Measurements from ENCODE around the gene PARM1.
A peak's percentile ranks its signal among the peaks of the same experiment; 100 is the strongest.
"Not testable (repeated sequence)": the region's sequence is repeated elsewhere in the genome, so short reads cannot be mapped to it uniquely, and the experiment has no call there.

PARM1 gene

GRCh38 chr4:74969507-74970474 lies 36.9 kb downstream of the PARM1 start:
- Histone ChIP-seq H3K27ac (no peak overlapping the region), H3K27me3 (peaks cover 0 to 31% (median 0%) of the 10 kb centered on the region in 11 experiments; a peak in 5 of 22 replicates), H3K36me3 (no peaks in the 10 kb centered on the region), H3K4me2 (peak overlapping the region in 2 of 11 experiments; percentile 48 to 52; a peak in 2 of 22 replicates), H3K4me1 (peaks cover 0 to 28% (median 3%) of the 10 kb centered on the region in 10 experiments; a peak in 10 of 20 replicates), H4K20me1 (no peaks in the 10 kb centered on the region; a peak in 1 of 22 replicates), H3K9ac (no peak overlapping the region), H3K9me3 (replicated peaks in 1 of 11) (no peaks in the 10 kb centered on the region), H3K4me3 (no peak overlapping the region)
- TF ChIP-seq Cebpa-rat (IDR thresholded peaks at IDR 0.05), result no peak

- Histone ChIP-seq H3K9ac (no peak overlapping the region), H3K4me2 (no peak overlapping the region), H4K20me1 (no peaks in the 10 kb centered on the region; a peak in 1 of 22 replicates), H3K36me3 (no peaks in the 10 kb centered on the region), H3K4me3 (no peak overlapping the region), H3K9me3 (replicated peaks in 1 of 11) (no peaks in the 10 kb centered on the region), H3K27me3 (peaks cover 0 to 31% (median 0%) of the 10 kb centered on the region in 11 experiments; a peak in 5 of 22 replicates), H3K4me1 (peaks cover 0 to 28% (median 3%) of the 10 kb centered on the region in 10 experiments; a peak in 10 of 20 replicates), H3K27ac (no peak overlapping the region)
- TF ChIP-seq Cebpa-rat (IDR thresholded peaks at IDR 0.05), result no peak
Measured at GRCh38 chr4:74970577-74970976, 37.7 kb downstream of the PARM1 start.

- no peak for TF ChIP-seq Cebpa-rat (IDR thresholded peaks at IDR 0.05)
- H3K4me2 ChIP-seq, result no peak overlapping the region
- no peak overlapping the region for H3K4me3 ChIP-seq
- H3K9me3 ChIP-seq (replicated peaks in 1 of 11), result peaks cover 0 to 12% (median 6%) of the 10 kb centered on the region in 11 experiments; a peak in 12 of 22 replicates
- no peak overlapping the region for H3K27ac ChIP-seq
- H3K27me3 ChIP-seq, result peaks cover 0 to 31% (median 0%) of the 10 kb centered on the region in 11 experiments; a peak in 5 of 22 replicates
- no peaks in the 10 kb centered on the region for H4K20me1 ChIP-seq
- no peak overlapping the region for H3K9ac ChIP-seq
- H3K36me3 ChIP-seq, result no peaks in the 10 kb centered on the region
- H3K4me1 ChIP-seq, result peaks cover 0 to 22% (median 3%) of the 10 kb centered on the region in 10 experiments; a peak in 10 of 20 replicates
Measured at GRCh38 chr4:74971862-74972261, 38.9 kb downstream of the PARM1 start.

- Histone ChIP-seq H3K4me1 (no peaks in the 10 kb centered on the region), H3K9ac (no peak overlapping the region), H3K9me3 (replicated peaks in 1 of 11) (peaks cover 18 to 42% (median 29%) of the 10 kb centered on the region in 11 experiments; a peak in 21 of 22 replicates), H3K36me3 (no peaks in the 10 kb centered on the region), H3K4me3 (no peak overlapping the region), H4K20me1 (no peaks in the 10 kb centered on the region), H3K4me2 (no peak overlapping the region), H3K27me3 (peaks cover 0 to 21% (median 0%) of the 10 kb centered on the region in 11 experiments; a peak in 4 of 22 replicates), H3K27ac (no peak overlapping the region)
- no peak for TF ChIP-seq Cebpa-rat (IDR thresholded peaks at IDR 0.05)
Measured at GRCh38 chr4:74975082-74975481, 42.2 kb downstream of the PARM1 start.

- Histone ChIP-seq H3K4me3 (no peak overlapping the region), H3K9ac (no peak overlapping the region), H4K20me1 (no peaks in the 10 kb centered on the region), H3K9me3 (replicated peaks in 1 of 11) (peaks cover 18 to 42% (median 29%) of the 10 kb centered on the region in 11 experiments; a peak in 21 of 22 replicates), H3K4me1 (no peaks in the 10 kb centered on the region), H3K27ac (no peak overlapping the region), H3K36me3 (no peaks in the 10 kb centered on the region), H3K27me3 (peaks cover 0 to 17% (median 0%) of the 10 kb centered on the region in 11 experiments; a peak in 3 of 22 replicates), H3K4me2 (no peak overlapping the region)
- no peak for TF ChIP-seq Cebpa-rat (IDR thresholded peaks at IDR 0.05)
Measured at GRCh38 chr4:74975848-74976824, 43.2 kb downstream of the PARM1 start.

- no peak for TF ChIP-seq Cebpa-rat (IDR thresholded peaks at IDR 0.05)
- no peak overlapping the region for H3K9ac ChIP-seq
- H3K36me3 ChIP-seq, result no peaks in the 10 kb centered on the region
- H3K27me3 ChIP-seq, result no peaks in the 10 kb centered on the region
- H3K4me2 ChIP-seq, result no peak overlapping the region
- H4K20me1 ChIP-seq, result no peaks in the 10 kb centered on the region
- peaks cover 11 to 23% (median 17%) of the 10 kb centered on the region in 11 experiments; a peak in 21 of 22 replicates for H3K9me3 ChIP-seq (replicated peaks in 1 of 11)
- H3K4me1 ChIP-seq, result no peaks in the 10 kb centered on the region
- H3K4me3 ChIP-seq, result no peak overlapping the region
- no peak overlapping the region for H3K27ac ChIP-seq
Measured at GRCh38 chr4:74982546-74983252, 49.8 kb downstream of the PARM1 start.

GRCh38 chr4:74983253-74983635 lies 50.3 kb downstream of the PARM1 start:
- Histone ChIP-seq H3K27me3 (no peaks in the 10 kb centered on the region), H3K9ac (no peak overlapping the region), H3K4me1 (no peaks in the 10 kb centered on the region), H3K36me3 (no peaks in the 10 kb centered on the region), H3K9me3 (replicated peaks in 1 of 11) (peaks cover 6 to 18% (median 11%) of the 10 kb centered on the region in 11 experiments; a peak in 20 of 22 replicates), H3K4me2 (no peak overlapping the region), H3K27ac (no peak overlapping the region), H3K4me3 (no peak overlapping the region), H4K20me1 (no peaks in the 10 kb centered on the region)
- TF ChIP-seq Cebpa-rat (IDR thresholded peaks at IDR 0.05), result no peak

- Histone ChIP-seq H3K4me2 (no peak overlapping the region), H3K4me1 (no peaks in the 10 kb centered on the region), H3K27me3 (no peaks in the 10 kb centered on the region), H3K36me3 (no peaks in the 10 kb centered on the region), H3K9ac (no peak overlapping the region), H4K20me1 (no peaks in the 10 kb centered on the region), H3K4me3 (no peak overlapping the region), H3K9me3 (replicated peaks in 1 of 11) (peaks cover 0 to 14% (median 6%) of the 10 kb centered on the region in 11 experiments; a peak in 9 of 22 replicates), H3K27ac (no peak overlapping the region)
- TF ChIP-seq Cebpa-rat (IDR thresholded peaks at IDR 0.05), result no peak
Measured at GRCh38 chr4:74990276-74990875, 57.5 kb downstream of the PARM1 start.

GRCh38 chr4:74994436-74994835 lies 61.5 kb downstream of the PARM1 start:
- not testable (repeated sequence) for H3K4me1 ChIP-seq, H3K4me2 ChIP-seq, H3K4me3 ChIP-seq, H3K27ac ChIP-seq, H3K36me3 ChIP-seq, H3K27me3 ChIP-seq, H4K20me1 ChIP-seq, H3K9ac ChIP-seq
- peaks cover 0 to 14% (median 6%) of the 10 kb centered on the region in 11 experiments; a peak in 9 of 22 replicates for H3K9me3 ChIP-seq (replicated peaks in 1 of 11)

All from BLaER1 treated with 17β-estradiol and CSF1 and Interleukin-3, amounts not matched to agents 10 nM and 100 nM (cell line).